NT2/D1 (cell line): ENCODE measurements around the gene SWI5.

ENCODE experiments used
- SUZ12 ChIP-seq: IDR thresholded peaks from 2 replicates; pipeline ENCODE4 v1.6.1; 2011; ENCODE audit not compliant: insufficient read length, insufficient read depth; ENCODE audit errors: extremely low read depth
- YY1 ChIP-seq: IDR thresholded peaks from 2 replicates; pipeline ENCODE4 v1.6.1; 2011; ENCODE audit not compliant: insufficient read length, insufficient read depth
- ZNF274 ChIP-seq: IDR thresholded peaks from 2 replicates; pipeline ENCODE4 v1.6.1; 2011; ENCODE audit warnings: mild to moderate bottlenecking, low read depth, low read length

DNA sequence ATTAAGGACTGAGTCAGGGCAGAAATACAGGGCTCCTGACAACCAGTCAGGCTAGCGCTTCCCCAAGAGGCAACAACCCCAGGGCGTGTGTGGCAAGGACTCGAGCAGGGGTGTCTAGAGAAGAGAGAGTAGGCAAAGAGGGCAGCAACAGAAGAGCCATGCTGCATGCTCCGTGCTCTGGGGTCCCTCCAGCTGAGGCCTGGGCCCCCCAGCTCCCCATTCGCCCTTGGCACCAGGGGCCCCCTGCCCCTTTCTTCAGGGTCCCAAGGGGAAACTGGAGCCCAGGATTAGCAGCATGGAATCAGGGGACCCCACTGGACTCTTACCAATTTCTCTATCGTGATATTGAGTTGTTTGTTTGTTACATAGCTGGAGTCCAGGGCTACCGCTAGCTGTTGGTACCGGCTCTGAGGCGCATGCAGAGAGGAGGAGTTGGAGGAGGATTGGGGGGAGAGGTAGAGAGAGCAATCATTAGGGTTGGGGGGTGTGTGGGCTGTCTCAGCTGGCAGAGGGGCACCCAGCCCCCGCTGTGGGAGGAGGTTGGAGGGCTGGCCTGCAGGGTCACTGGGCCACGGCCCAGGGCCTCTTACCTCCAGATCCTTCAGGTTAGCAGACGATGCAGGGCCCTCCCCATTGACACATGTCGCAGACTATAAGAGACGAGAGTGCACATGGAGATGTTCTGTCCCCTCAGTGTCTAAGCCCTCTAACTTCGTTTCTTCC lies 9.0 kb upstream of the SWI5 start:
- no peak for TF ChIP-seq ZNF274
- no peak for TF ChIP-seq YY1
- TF ChIP-seq SUZ12 = no peak
